ACC112 (cell line): ENCODE measurements around the gene SRPK3.

Source experiments
- H2AFZ ChIP-seq: fragments of 200-600 bp; sonication (generic); one replicate; pipeline ENCODE4 v1.6.0; 2017; ENCODE audit warnings: antibody characterized with exemption, low read length; ENCODE audit not compliant: unreplicated experiment
- H3K27ac ChIP-seq: fragments of 200-600 bp; sonication (generic); 2 replicates; pipeline ENCODE4 v1.5.1; 2014; ENCODE audit warnings: low read depth, mild to moderate bottlenecking, antibody characterized with exemption, low read length, moderate library complexity
- H3K27me3 ChIP-seq: fragments of 200-600 bp; sonication (generic); 2 replicates; pipeline ENCODE4 v1.6.1; 2014; ENCODE audit warnings: mild to moderate bottlenecking, antibody characterized with exemption, low read length, moderate library complexity, mixed read lengths; ENCODE audit not compliant: insufficient read depth
- H3K36me3 ChIP-seq: fragments of 200-600 bp; sonication (generic); 2 replicates; pipeline ENCODE4 v1.6.1; 2016; ENCODE audit warnings: mild to moderate bottlenecking, antibody characterized with exemption, low read length, moderate library complexity, mixed read lengths; ENCODE audit not compliant: insufficient read depth
- H3K4me1 ChIP-seq: fragments of 200-600 bp; sonication (generic); one replicate; pipeline ENCODE4 v1.6.1; 2016; ENCODE audit warnings: low read length, mixed read lengths; ENCODE audit not compliant: insufficient read depth, unreplicated experiment, control insufficient read depth
- H3K4me3 ChIP-seq: fragments of 200-600 bp; sonication (generic); 2 replicates; pipeline ENCODE4 v1.5.1; 2014; ENCODE audit warnings: mild to moderate bottlenecking, low read depth, low read length
- H3K79me2 ChIP-seq: fragments of 200-600 bp; sonication (generic); one replicate; pipeline ENCODE4 v1.6.0; 2016; ENCODE audit warnings: low read length; ENCODE audit not compliant: control insufficient read depth, unreplicated experiment, insufficient read depth

The SRPK3 gene

GRCh38 chrX:153778684-153779101, 2.1 kb upstream of the SRPK3 start:
- H3K4me3 ChIP-seq = no peak overlapping the region
- no peak overlapping the region for H3K27ac ChIP-seq
- no peaks in the 10 kb centered on the region for H3K79me2 ChIP-seq
- no peaks in the 10 kb centered on the region for H3K27me3 ChIP-seq
- H3K4me1 ChIP-seq = no peaks in the 10 kb centered on the region
- no peaks in the 10 kb centered on the region for H3K36me3 ChIP-seq
- no peak overlapping the region for H2AFZ ChIP-seq

DNA sequence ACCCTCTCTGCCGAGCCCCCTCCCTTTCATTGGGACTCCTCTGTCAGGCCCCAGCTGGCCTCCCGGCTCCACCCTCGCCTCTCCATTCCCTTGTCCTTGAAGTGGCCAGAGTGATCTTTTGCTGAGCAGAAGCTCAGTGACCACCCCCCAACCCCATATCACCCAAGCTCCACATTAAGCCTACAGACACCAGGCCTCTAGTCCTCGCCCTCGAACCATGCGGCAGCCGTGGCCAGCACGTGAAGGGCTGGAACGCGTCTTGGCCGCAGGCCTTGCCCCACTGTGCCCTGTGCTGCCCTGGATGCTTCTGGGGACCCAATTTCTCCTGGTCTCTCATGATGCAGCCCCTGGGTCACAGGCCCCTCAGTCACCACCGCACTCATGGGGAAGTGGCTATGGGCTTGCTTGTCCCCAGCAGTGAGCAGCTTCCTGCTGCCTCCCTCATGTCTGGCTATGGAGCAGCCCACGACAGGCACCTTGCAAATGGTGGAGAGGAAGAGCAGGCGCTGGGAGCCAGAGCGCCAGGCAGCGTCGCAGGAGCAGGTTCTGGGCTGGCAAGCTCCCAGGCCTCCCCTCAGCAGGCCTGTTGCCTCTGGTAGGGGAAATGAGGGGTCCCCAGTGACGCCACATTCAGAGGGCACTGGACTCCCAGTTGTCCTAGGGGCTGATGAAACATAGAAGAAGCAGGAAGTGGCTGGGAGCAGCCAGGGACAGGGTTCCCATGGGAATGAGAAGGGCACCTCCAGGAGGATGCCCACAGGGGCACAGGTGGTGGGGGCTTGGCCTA, 757 bp upstream of the SRPK3 start:
- Histone ChIP-seq H3K36me3 (no peaks in the 10 kb centered on the region), H3K79me2 (no peaks in the 10 kb centered on the region), H3K27ac (no peak overlapping the region), H3K4me1 (no peaks in the 10 kb centered on the region), H2AFZ (no peak overlapping the region), H3K4me3 (no peak overlapping the region), H3K27me3 (no peaks in the 10 kb centered on the region)

GRCh38 chrX:153781428-153782047, 697 bp downstream of the SRPK3 start:
- H3K79me2 ChIP-seq = no peaks in the 10 kb centered on the region
- H3K36me3 ChIP-seq = no peaks in the 10 kb centered on the region
- H3K27me3 ChIP-seq = no peaks in the 10 kb centered on the region
- no peak overlapping the region for H3K27ac ChIP-seq
- no peak overlapping the region for H3K4me3 ChIP-seq
- no peak overlapping the region for H2AFZ ChIP-seq
- H3K4me1 ChIP-seq = no peaks in the 10 kb centered on the region

- no peaks in the 10 kb centered on the region for H3K36me3 ChIP-seq
- no peak overlapping the region for H3K27ac ChIP-seq
- H3K4me1 ChIP-seq = no peaks in the 10 kb centered on the region
- no peak overlapping the region for H2AFZ ChIP-seq
- H3K79me2 ChIP-seq = no peaks in the 10 kb centered on the region
- no peaks in the 10 kb centered on the region for H3K27me3 ChIP-seq
- no peak overlapping the region for H3K4me3 ChIP-seq
Measured at GRCh38 chrX:153782313-153782712, 1.5 kb downstream of the SRPK3 start.

GRCh38 chrX:153782871-153783270, 2.0 kb downstream of the SRPK3 start:
- Histone ChIP-seq H2AFZ (no peak overlapping the region), H3K27me3 (no peaks in the 10 kb centered on the region), H3K36me3 (no peaks in the 10 kb centered on the region), H3K4me3 (no peak overlapping the region), H3K4me1 (no peaks in the 10 kb centered on the region), H3K79me2 (no peaks in the 10 kb centered on the region), H3K27ac (no peak overlapping the region)

DNA sequence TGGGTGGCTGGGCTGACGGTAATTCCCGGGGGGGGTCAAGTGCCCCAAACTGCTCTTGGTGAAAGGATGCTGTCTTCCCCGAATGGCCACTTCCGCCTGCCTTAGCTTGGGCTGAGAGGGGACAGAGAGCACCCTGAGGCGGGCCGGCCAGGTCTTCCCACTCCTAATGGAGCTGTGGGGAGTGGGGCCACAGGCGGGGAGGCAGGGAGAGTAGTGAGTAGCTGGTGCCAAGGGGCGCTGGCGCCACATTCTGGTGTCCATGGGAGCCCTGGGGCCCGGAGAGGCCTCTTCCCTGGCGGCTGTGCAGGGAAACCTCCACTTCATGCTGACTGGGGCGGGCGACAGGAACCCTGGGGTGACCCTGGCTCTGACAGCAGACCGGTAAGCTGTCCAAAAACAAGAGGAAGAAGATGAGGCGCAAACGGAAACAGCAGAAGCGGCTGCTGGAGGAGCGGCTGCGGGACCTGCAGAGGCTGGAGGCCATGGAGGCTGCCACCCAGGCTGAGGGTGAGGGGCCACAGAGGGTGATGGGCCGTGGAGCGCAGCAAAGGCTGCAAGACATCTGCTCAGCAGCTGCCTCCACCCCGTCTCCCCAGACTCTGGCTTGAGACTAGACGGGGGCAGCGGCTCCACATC, 2.7 kb downstream of the SRPK3 start:
- no peaks in the 10 kb centered on the region for H3K79me2 ChIP-seq
- no peak overlapping the region for H3K27ac ChIP-seq
- H3K36me3 ChIP-seq = no peaks in the 10 kb centered on the region
- no peak overlapping the region for H3K4me3 ChIP-seq
- no peak overlapping the region for H2AFZ ChIP-seq
- H3K4me1 ChIP-seq = no peaks in the 10 kb centered on the region
- no peaks in the 10 kb centered on the region for H3K27me3 ChIP-seq

- no peak overlapping the region for H3K4me3 ChIP-seq
- H3K27ac ChIP-seq = no peak overlapping the region
- H3K79me2 ChIP-seq = no peaks in the 10 kb centered on the region
- no peak overlapping the region for H2AFZ ChIP-seq
- no peaks in the 10 kb centered on the region for H3K4me1 ChIP-seq
- H3K36me3 ChIP-seq = no peaks in the 10 kb centered on the region
- no peaks in the 10 kb centered on the region for H3K27me3 ChIP-seq
Measured at GRCh38 chrX:153784325-153784967, 3.6 kb downstream of the SRPK3 start.

DNA sequence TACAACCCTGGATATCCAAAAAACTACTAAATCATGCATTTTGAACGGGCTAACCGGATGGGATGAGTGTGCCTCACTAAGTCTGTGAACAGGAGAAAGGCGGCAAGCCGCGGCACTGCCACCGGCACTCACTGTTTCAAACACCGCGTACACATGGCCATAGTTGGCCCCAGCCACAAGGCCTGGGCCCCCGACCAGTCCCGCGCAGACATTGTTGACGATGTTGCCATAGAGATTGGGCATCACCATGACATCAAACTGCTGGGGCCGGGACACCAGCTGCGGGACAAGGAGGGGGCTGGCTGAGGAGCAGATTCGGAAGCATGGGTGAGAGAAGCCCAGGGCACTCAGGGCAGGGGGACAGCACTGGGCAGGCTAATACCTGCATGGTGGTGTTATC, 5.8 kb downstream of the SRPK3 start:
- H3K27ac ChIP-seq = no peak overlapping the region
- H3K27me3 ChIP-seq = no peaks in the 10 kb centered on the region
- H3K36me3 ChIP-seq = no peaks in the 10 kb centered on the region
- no peak overlapping the region for H2AFZ ChIP-seq
- no peak overlapping the region for H3K4me3 ChIP-seq
- no peaks in the 10 kb centered on the region for H3K4me1 ChIP-seq
- peaks cover 14% of the 10 kb centered on the region for H3K79me2 ChIP-seq

- Histone ChIP-seq H3K27me3 (no peaks in the 10 kb centered on the region), H3K36me3 (no peaks in the 10 kb centered on the region), H3K27ac (no peak overlapping the region), H3K79me2 (peaks cover 37% of the 10 kb centered on the region), H3K4me1 (peaks cover 5% of the 10 kb centered on the region), H3K4me3 (no peak overlapping the region), H2AFZ (no peak overlapping the region)
Measured at GRCh38 chrX:153789654-153790053, 8.8 kb downstream of the SRPK3 start.

DNA sequence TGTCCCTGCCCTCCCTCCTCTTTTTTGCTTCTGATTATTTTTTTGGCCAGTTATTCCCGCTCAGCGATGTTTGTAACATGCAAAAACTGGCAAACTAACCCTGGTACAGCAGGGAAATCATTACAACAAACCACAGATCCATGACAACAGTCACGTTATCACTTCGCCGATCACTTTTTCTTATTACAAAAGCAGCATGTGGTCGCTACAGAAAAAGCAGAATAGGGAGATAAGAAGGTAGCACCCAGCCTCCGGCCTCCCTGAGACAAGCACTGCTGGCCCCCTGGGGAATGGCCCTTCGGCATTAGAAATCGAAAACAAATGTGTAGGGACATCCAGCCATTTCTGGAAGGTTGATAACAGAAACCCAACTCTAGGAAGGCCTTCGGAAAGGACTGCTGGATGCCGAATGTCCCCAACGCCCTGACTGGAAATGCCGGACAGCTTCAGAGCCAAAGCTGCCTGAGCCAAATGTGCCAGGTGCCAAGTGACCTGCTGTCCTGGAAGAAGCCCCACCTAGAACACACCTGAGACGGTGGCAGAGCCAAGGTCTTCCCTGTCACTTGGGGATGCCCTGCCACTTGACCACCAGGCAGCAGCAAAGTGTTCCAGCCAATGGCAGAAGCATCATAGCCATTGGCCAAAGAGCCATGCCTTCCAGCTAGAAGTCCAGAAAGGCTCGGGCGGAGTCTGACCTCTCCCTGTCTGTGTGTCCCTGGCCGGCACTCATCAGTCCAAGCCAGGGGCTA, 10.4 kb downstream of the SRPK3 start:
- no peaks in the 10 kb centered on the region for H3K36me3 ChIP-seq
- no peak overlapping the region for H2AFZ ChIP-seq
- peaks cover 9% of the 10 kb centered on the region for H3K4me1 ChIP-seq
- peaks cover 53% of the 10 kb centered on the region for H3K79me2 ChIP-seq
- no peaks in the 10 kb centered on the region for H3K27me3 ChIP-seq
- H3K4me3 ChIP-seq = no peak overlapping the region
- H3K27ac ChIP-seq = no peak overlapping the region
